HEK293 (cell line): Measurements from ENCODE around the gene WAPL.

Source experiments
- GLI4 ChIP-seq: fragments of 450-650 bp; formaldehyde crosslinking; IDR thresholded peaks from 2 replicates; pipeline ENCODE4 v1.5.1; 2016; ENCODE audit warnings: missing biosample characterization, missing genetic modification characterization
- ZFP3 ChIP-seq: fragments of 450-650 bp; formaldehyde crosslinking; IDR thresholded peaks from 2 replicates; pipeline ENCODE4 v1.5.1; 2016; ENCODE audit warnings: low read depth, missing biosample characterization, missing genetic modification characterization
- ZNF266 ChIP-seq: fragments of 450-650 bp; formaldehyde crosslinking; IDR thresholded peaks from 2 replicates; pipeline ENCODE4 v1.5.1; 2016; ENCODE audit warnings: missing biosample characterization, missing genetic modification characterization, low read depth
- ZNF274 ChIP-seq, 2 experiments: fragments of 200-500 bp in 1 of 2; fragments of 450-650 bp in 1 of 2; sonication (Bioruptor generic) in 1 of 2; formaldehyde crosslinking in 1 of 2; IDR thresholded peaks; 2 replicates each; pipeline versions ENCODE4 v1.5.1 to v1.6.1; 2014 to 2016; ENCODE audit warnings: borderline replicate concordance in 1 of 2, inconsistent platforms in 1 of 2, low read length in 1 of 2, missing biosample characterization in 1 of 2, missing genetic modification characterization in 1 of 2
- ZNF561 ChIP-seq: fragments of 450-650 bp; IDR thresholded peaks from 2 replicates; pipeline ENCODE4 v1.5.1; 2018; ENCODE audit warnings: missing biosample characterization, missing genetic modification characterization, borderline replicate concordance
- ZNF623 ChIP-seq: fragments of 450-650 bp; formaldehyde crosslinking; IDR thresholded peaks from 2 replicates; pipeline ENCODE4 v1.5.1; 2016; ENCODE audit warnings: missing biosample characterization, missing genetic modification characterization
- TF ChIP-seq, protein P1 (sequence below): fragments of 450-650 bp; formaldehyde crosslinking; IDR thresholded peaks from 2 replicates; pipeline ENCODE4 v1.5.1; 2016; ENCODE audit warnings: missing biosample characterization, missing genetic modification characterization
- TF ChIP-seq, protein P2 (sequence below): fragments of 450-650 bp; formaldehyde crosslinking; IDR thresholded peaks from 2 replicates; pipeline ENCODE4 v1.5.1; 2016; ENCODE audit warnings: missing biosample characterization, missing genetic modification characterization
- TF ChIP-seq, protein P3 (sequence below): fragments of 450-650 bp; formaldehyde crosslinking; IDR thresholded peaks from 2 replicates; pipeline ENCODE4 v1.5.1; 2016; ENCODE audit warnings: missing biosample characterization, missing genetic modification characterization
- TF ChIP-seq, protein P4 (sequence below): fragments of 450-650 bp; formaldehyde crosslinking; IDR thresholded peaks from 2 replicates; pipeline ENCODE4 v1.5.1; 2016; ENCODE audit warnings: missing biosample characterization, missing genetic modification characterization, low read depth

DNA sequence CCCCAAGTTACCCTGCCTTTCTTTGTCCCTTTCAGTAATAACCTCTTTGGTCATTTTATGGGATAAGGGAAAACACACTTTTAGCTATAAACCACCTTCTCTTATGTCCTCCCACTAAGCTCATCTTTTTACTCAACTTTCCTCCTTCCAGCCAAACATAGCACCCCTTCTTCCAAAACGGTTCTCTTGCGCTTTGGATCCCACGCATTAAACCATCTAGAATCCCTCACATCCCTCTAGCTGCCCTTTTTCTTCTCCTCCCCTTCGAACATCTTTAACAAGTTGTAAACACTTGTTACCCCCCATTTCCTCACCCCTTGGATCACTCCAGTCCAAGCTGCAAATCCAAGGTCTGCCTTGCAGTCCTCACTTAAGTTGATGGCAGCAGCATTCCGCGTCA lies 13.4 kb downstream of the WAPL start:
- TF ChIP-seq, protein P1, sequence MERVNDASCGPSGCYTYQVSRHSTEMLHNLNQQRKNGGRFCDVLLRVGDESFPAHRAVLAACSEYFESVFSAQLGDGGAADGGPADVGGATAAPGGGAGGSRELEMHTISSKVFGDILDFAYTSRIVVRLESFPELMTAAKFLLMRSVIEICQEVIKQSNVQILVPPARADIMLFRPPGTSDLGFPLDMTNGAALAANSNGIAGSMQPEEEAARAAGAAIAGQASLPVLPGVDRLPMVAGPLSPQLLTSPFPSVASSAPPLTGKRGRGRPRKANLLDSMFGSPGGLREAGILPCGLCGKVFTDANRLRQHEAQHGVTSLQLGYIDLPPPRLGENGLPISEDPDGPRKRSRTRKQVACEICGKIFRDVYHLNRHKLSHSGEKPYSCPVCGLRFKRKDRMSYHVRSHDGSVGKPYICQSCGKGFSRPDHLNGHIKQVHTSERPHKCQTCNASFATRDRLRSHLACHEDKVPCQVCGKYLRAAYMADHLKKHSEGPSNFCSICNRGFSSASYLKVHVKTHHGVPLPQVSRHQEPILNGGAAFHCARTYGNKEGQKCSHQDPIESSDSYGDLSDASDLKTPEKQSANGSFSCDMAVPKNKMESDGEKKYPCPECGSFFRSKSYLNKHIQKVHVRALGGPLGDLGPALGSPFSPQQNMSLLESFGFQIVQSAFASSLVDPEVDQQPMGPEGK (tag by site-specific recombination), result no peak
- TF ChIP-seq, protein P2, sequence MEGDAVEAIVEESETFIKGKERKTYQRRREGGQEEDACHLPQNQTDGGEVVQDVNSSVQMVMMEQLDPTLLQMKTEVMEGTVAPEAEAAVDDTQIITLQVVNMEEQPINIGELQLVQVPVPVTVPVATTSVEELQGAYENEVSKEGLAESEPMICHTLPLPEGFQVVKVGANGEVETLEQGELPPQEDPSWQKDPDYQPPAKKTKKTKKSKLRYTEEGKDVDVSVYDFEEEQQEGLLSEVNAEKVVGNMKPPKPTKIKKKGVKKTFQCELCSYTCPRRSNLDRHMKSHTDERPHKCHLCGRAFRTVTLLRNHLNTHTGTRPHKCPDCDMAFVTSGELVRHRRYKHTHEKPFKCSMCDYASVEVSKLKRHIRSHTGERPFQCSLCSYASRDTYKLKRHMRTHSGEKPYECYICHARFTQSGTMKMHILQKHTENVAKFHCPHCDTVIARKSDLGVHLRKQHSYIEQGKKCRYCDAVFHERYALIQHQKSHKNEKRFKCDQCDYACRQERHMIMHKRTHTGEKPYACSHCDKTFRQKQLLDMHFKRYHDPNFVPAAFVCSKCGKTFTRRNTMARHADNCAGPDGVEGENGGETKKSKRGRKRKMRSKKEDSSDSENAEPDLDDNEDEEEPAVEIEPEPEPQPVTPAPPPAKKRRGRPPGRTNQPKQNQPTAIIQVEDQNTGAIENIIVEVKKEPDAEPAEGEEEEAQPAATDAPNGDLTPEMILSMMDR (tag by site-specific recombination), result no peak
- TF ChIP-seq, protein P3, sequence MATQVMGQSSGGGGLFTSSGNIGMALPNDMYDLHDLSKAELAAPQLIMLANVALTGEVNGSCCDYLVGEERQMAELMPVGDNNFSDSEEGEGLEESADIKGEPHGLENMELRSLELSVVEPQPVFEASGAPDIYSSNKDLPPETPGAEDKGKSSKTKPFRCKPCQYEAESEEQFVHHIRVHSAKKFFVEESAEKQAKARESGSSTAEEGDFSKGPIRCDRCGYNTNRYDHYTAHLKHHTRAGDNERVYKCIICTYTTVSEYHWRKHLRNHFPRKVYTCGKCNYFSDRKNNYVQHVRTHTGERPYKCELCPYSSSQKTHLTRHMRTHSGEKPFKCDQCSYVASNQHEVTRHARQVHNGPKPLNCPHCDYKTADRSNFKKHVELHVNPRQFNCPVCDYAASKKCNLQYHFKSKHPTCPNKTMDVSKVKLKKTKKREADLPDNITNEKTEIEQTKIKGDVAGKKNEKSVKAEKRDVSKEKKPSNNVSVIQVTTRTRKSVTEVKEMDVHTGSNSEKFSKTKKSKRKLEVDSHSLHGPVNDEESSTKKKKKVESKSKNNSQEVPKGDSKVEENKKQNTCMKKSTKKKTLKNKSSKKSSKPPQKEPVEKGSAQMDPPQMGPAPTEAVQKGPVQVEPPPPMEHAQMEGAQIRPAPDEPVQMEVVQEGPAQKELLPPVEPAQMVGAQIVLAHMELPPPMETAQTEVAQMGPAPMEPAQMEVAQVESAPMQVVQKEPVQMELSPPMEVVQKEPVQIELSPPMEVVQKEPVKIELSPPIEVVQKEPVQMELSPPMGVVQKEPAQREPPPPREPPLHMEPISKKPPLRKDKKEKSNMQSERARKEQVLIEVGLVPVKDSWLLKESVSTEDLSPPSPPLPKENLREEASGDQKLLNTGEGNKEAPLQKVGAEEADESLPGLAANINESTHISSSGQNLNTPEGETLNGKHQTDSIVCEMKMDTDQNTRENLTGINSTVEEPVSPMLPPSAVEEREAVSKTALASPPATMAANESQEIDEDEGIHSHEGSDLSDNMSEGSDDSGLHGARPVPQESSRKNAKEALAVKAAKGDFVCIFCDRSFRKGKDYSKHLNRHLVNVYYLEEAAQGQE (tag by site-specific recombination), result no peak
- TF ChIP-seq GLI4 (tag by site-specific recombination), result no peak
- TF ChIP-seq ZNF274 (IDR thresholded peaks at IDR 0.05; ENCODE audit: low read length), result no peak
- TF ChIP-seq ZNF274 (tag by site-specific recombination; IDR thresholded peaks at IDR 0.05; ENCODE audit: borderline replicate concordance), result no peak
- TF ChIP-seq ZNF561 (tag by site-specific recombination), result no peak
- TF ChIP-seq, protein P4, sequence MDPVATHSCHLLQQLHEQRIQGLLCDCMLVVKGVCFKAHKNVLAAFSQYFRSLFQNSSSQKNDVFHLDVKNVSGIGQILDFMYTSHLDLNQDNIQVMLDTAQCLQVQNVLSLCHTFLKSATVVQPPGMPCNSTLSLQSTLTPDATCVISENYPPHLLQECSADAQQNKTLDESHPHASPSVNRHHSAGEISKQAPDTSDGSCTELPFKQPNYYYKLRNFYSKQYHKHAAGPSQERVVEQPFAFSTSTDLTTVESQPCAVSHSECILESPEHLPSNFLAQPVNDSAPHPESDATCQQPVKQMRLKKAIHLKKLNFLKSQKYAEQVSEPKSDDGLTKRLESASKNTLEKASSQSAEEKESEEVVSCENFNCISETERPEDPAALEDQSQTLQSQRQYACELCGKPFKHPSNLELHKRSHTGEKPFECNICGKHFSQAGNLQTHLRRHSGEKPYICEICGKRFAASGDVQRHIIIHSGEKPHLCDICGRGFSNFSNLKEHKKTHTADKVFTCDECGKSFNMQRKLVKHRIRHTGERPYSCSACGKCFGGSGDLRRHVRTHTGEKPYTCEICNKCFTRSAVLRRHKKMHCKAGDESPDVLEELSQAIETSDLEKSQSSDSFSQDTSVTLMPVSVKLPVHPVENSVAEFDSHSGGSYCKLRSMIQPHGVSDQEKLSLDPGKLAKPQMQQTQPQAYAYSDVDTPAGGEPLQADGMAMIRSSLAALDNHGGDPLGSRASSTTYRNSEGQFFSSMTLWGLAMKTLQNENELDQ, result no peak
- TF ChIP-seq ZNF623 (tag by site-specific recombination), result no peak
- no peak for TF ChIP-seq ZFP3 (tag by site-specific recombination)
- TF ChIP-seq ZNF266, result no peak
